ENCODE data around the gene DENR.

The DENR gene

DNA sequence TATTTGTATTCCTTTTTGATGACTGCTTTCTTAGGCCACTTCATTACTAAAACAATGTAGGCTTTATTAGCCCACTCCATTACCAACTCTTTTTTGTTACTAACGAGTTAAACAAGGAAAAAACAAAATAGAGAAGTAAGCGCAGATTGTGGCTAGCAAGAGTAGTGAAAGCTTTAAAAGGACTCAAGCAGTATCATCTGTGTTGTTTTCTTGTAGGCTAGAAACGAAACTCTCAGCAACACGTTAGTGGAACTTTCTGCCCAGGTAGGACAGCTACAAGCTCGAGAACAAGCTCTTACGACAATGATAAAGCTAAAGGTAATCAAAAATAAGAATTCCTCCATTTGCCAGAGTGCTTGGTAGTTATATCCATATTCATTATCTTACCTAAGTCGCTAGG is 32.9 kb downstream of the DENR start:
- WGBS: 84% methylated on average over 7 of the region's 7 CpGs
- Histone ChIP-seq H2AFZ (ENCODE audit: low read depth, low read length) (no peak overlapping the region), H3K18ac (ENCODE audit: low read depth in 1 of 2, low read length in 2 of 2) (no peak overlapping the region), H3K23ac (ENCODE audit: low read length in 2 of 2) (no peak overlapping the region), H3K4ac (ENCODE audit: low read depth in 1 of 2, low read length in 2 of 2) (no peak overlapping the region), H3K36me3 (ENCODE audit: control insufficient read depth in 1 of 2, insufficient read depth in 2 of 2, low read depth in 1 of 2, low read length in 2 of 2) (no peaks in the 10 kb centered on the region), H3K4me3 (ENCODE audit: insufficient read depth in 1 of 2, low read depth in 1 of 2, low read length in 2 of 2) (no peak overlapping the region), H3K4me1 (ENCODE audit: control insufficient read depth, insufficient read depth, low read depth, low read length) (no peaks in the 10 kb centered on the region), H3K9ac (ENCODE audit: low read length) (no peak overlapping the region), H2AK5ac (ENCODE audit: low read length, severe bottlenecking) (no peak overlapping the region), H4K8ac (ENCODE audit: low read length) (no peak overlapping the region), H3K27ac (ENCODE audit: low read length, poor library complexity, severe bottlenecking) (no peak overlapping the region), H3K9me3 (ENCODE audit: control insufficient read depth, low read length) (no peaks in the 10 kb centered on the region), H3K14ac (ENCODE audit: low read length in 2 of 2) (no peak overlapping the region), H2BK120ac (ENCODE audit: low read depth, low read length) (no peak overlapping the region), H3K4me2 (ENCODE audit: low read length, poor library complexity, severe bottlenecking) (no peak overlapping the region), H3K27me3 (ENCODE audit: control insufficient read depth in 1 of 2, insufficient read depth in 1 of 2, low read length in 2 of 2) (no peaks in the 10 kb centered on the region), H2BK12ac (ENCODE audit: low read length in 2 of 2) (no peak overlapping the region), H2BK15ac (ENCODE audit: low read depth, poor library complexity, severe bottlenecking) (no peak overlapping the region), H2BK5ac (ENCODE audit: low read depth, low read length, poor library complexity, severe bottlenecking) (no peak overlapping the region), H4K91ac (ENCODE audit: low read length) (no peak overlapping the region), H3K79me1 (replicated peaks; ENCODE audit: low read length, poor library complexity, severe bottlenecking) (no peaks in the 10 kb centered on the region)
- no peak for DNase-seq

DNA sequence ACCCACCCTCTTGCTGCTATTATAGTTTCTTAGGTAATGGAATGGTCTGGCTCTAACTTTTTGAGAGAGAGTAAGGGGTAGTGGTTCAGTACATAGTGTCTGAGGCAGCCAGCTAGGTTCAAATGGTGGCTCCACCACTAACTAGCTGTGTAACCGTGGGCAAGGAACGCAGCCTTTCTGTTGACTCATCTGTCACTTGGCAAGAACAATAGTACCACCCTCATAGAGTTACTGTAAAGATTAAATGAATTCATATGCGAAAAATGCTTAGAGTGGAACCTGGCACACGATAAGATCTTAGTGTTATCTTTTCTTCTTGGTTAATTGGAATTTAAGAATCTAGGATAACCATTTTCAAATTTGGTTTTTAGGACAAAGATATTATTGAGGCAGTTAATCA is 35.8 kb downstream of the DENR start:
- Histone ChIP-seq H3K4ac (ENCODE audit: low read depth in 1 of 2, low read length in 2 of 2) (no peak overlapping the region), H2AFZ (ENCODE audit: low read depth, low read length) (no peak overlapping the region), H3K4me1 (ENCODE audit: control insufficient read depth, insufficient read depth, low read depth, low read length) (no peaks in the 10 kb centered on the region), H3K14ac (ENCODE audit: low read length in 2 of 2) (no peak overlapping the region), H2BK12ac (ENCODE audit: low read length in 2 of 2) (no peak overlapping the region), H3K23ac (ENCODE audit: low read length in 2 of 2) (no peak overlapping the region), H3K79me1 (replicated peaks; ENCODE audit: low read length, poor library complexity, severe bottlenecking) (no peaks in the 10 kb centered on the region), H3K36me3 (ENCODE audit: control insufficient read depth in 1 of 2, insufficient read depth in 2 of 2, low read depth in 1 of 2, low read length in 2 of 2) (no peaks in the 10 kb centered on the region), H3K4me2 (ENCODE audit: low read length, poor library complexity, severe bottlenecking) (no peak overlapping the region), H2BK120ac (ENCODE audit: low read depth, low read length) (no peak overlapping the region), H3K27me3 (ENCODE audit: control insufficient read depth in 1 of 2, insufficient read depth in 1 of 2, low read length in 2 of 2) (no peaks in the 10 kb centered on the region), H2AK5ac (ENCODE audit: low read length, severe bottlenecking) (no peak overlapping the region), H2BK15ac (ENCODE audit: low read depth, poor library complexity, severe bottlenecking) (no peak overlapping the region), H2BK5ac (ENCODE audit: low read depth, low read length, poor library complexity, severe bottlenecking) (no peak overlapping the region), H4K91ac (ENCODE audit: low read length) (no peak overlapping the region), H3K27ac (ENCODE audit: low read length, poor library complexity, severe bottlenecking) (no peak overlapping the region), H3K9me3 (ENCODE audit: control insufficient read depth, low read length) (no peaks in the 10 kb centered on the region), H3K4me3 (ENCODE audit: insufficient read depth in 1 of 2, low read depth in 1 of 2, low read length in 2 of 2) (no peak overlapping the region), H3K9ac (ENCODE audit: low read length) (no peak overlapping the region), H4K8ac (ENCODE audit: low read length) (no peak overlapping the region), H3K18ac (ENCODE audit: low read depth in 1 of 2, low read length in 2 of 2) (no peak overlapping the region)
- WGBS: 100% methylated on average over 2 of the region's 4 CpGs
- no peak for DNase-seq

DNA sequence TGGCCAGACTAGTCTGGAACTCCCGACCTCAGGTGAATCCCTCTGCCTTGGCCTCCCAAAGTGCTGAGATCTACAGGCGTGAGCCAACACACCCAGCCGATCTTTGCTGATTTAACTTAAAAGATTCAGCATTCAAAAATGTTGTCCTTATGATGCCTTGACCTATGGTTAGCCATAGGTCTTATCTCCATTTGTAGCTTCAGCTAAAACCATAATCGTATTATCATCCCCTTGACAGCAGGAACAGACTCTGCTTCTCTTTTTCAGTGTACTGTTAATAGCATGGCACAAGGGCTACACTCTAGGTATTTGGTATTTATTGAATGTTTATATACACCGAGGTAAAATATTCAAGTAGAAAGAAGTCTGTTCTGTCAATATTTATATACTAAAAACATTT is 37.0 kb downstream of the DENR start:
- Histone ChIP-seq H2BK15ac (ENCODE audit: low read depth, poor library complexity, severe bottlenecking) (no peak overlapping the region), H3K4me1 (ENCODE audit: control insufficient read depth, insufficient read depth, low read depth, low read length) (no peaks in the 10 kb centered on the region)

DNA sequence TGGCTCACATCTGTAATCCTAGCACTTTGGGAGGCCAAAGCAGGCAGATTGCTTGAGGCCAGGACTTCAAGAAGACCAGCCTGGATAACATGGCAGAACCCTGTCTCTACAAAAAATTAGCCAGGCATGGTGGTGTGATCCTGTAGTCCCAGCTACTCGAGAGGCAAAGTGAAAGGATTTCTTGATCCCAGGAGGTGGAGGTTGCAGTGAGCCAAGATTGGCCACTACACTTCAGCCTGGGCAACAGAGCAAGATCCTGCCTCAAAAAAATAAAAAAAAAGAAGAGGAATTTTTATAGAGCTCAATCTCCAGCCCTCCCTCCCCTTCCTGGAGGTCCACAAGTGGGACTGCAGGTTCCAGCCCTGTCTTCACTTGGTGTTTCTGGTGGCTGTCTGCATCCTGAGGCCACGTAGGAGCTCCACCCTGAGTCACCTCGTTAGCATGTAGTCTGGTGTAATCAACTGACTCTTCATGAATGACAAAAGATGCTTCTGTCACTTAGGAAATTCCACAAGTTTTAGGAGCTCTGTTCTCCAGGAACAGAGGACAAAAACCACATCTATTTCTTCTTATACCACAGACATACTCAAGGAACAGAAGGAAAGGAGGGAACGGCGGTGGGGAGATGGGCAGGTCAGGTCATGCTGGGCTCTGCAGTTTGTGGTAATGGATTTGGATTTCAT is 37.9 kb downstream of the DENR start:
- no peak overlapping the region for H3K14ac ChIP-seq (ENCODE audit: low read length in 2 of 2)
- no peaks in the 10 kb centered on the region for H3K9me3 ChIP-seq (ENCODE audit: control insufficient read depth, low read length)
- no peaks in the 10 kb centered on the region for H3K36me3 ChIP-seq (ENCODE audit: control insufficient read depth in 1 of 2, insufficient read depth in 2 of 2, low read depth in 1 of 2, low read length in 2 of 2)
- no peaks in the 10 kb centered on the region for H3K27me3 ChIP-seq (ENCODE audit: control insufficient read depth in 1 of 2, insufficient read depth in 1 of 2, low read length in 2 of 2)
- H3K27ac ChIP-seq (ENCODE audit: low read length, poor library complexity, severe bottlenecking): no peak overlapping the region
- no peaks in the 10 kb centered on the region for H3K79me1 ChIP-seq (replicated peaks; ENCODE audit: low read length, poor library complexity, severe bottlenecking)
- H3K4me1 ChIP-seq (ENCODE audit: control insufficient read depth, insufficient read depth, low read depth, low read length): no peaks in the 10 kb centered on the region
- no peak overlapping the region for H2BK120ac ChIP-seq (ENCODE audit: low read depth, low read length)
- no peak overlapping the region for H4K91ac ChIP-seq (ENCODE audit: low read length)
- H2BK15ac ChIP-seq (ENCODE audit: low read depth, poor library complexity, severe bottlenecking): no peak overlapping the region
- no peak overlapping the region for H3K4ac ChIP-seq (ENCODE audit: low read depth in 1 of 2, low read length in 2 of 2)
- H3K23ac ChIP-seq (ENCODE audit: low read length in 2 of 2): no peak overlapping the region
- no peak overlapping the region for H2AFZ ChIP-seq (ENCODE audit: low read depth, low read length)
- no peak overlapping the region for H3K4me2 ChIP-seq (ENCODE audit: low read length, poor library complexity, severe bottlenecking)
- H3K18ac ChIP-seq (ENCODE audit: low read depth in 1 of 2, low read length in 2 of 2): no peak overlapping the region
- H2BK12ac ChIP-seq (ENCODE audit: low read length in 2 of 2): no peak overlapping the region
- no peak overlapping the region for H4K8ac ChIP-seq (ENCODE audit: low read length)
- DNase-seq: peak; percentile 72
- H2AK5ac ChIP-seq (ENCODE audit: low read length, severe bottlenecking): no peak overlapping the region
- H3K4me3 ChIP-seq (ENCODE audit: insufficient read depth in 1 of 2, low read depth in 1 of 2, low read length in 2 of 2): no peak overlapping the region
- H3K9ac ChIP-seq (ENCODE audit: low read length): no peak overlapping the region
- 65% methylated on average over 5 of the region's 5 CpGs for WGBS
- no peak overlapping the region for H2BK5ac ChIP-seq (ENCODE audit: low read depth, low read length, poor library complexity, severe bottlenecking)

More for the DNA sequence above, 37.0 kb downstream of the DENR start:
- no peaks in the 10 kb centered on the region for H3K9me3 ChIP-seq (ENCODE audit: control insufficient read depth, low read length)
- no peak overlapping the region for H4K8ac ChIP-seq (ENCODE audit: low read length)
- H2AFZ ChIP-seq (ENCODE audit: low read depth, low read length): no peak overlapping the region
- DNase-seq: no peak
- no peak overlapping the region for H3K9ac ChIP-seq (ENCODE audit: low read length)
- no peaks in the 10 kb centered on the region for H3K27me3 ChIP-seq (ENCODE audit: control insufficient read depth in 1 of 2, insufficient read depth in 1 of 2, low read length in 2 of 2)
- no peaks in the 10 kb centered on the region for H3K79me1 ChIP-seq (replicated peaks; ENCODE audit: low read length, poor library complexity, severe bottlenecking)
- no peak overlapping the region for H2BK12ac ChIP-seq (ENCODE audit: low read length in 2 of 2)
- H3K23ac ChIP-seq (ENCODE audit: low read length in 2 of 2): no peak overlapping the region
- H3K18ac ChIP-seq (ENCODE audit: low read depth in 1 of 2, low read length in 2 of 2): no peak overlapping the region
- 82% methylated on average over 3 of the region's 5 CpGs for WGBS
- no peak overlapping the region for H3K4me2 ChIP-seq (ENCODE audit: low read length, poor library complexity, severe bottlenecking)
- H2BK120ac ChIP-seq (ENCODE audit: low read depth, low read length): no peak overlapping the region
- no peak overlapping the region for H2AK5ac ChIP-seq (ENCODE audit: low read length, severe bottlenecking)
- no peak overlapping the region for H3K14ac ChIP-seq (ENCODE audit: low read length in 2 of 2)
- H3K27ac ChIP-seq (ENCODE audit: low read length, poor library complexity, severe bottlenecking): no peak overlapping the region
- no peak overlapping the region for H3K4ac ChIP-seq (ENCODE audit: low read depth in 1 of 2, low read length in 2 of 2)
- no peak overlapping the region for H2BK5ac ChIP-seq (ENCODE audit: low read depth, low read length, poor library complexity, severe bottlenecking)
- no peak overlapping the region for H4K91ac ChIP-seq (ENCODE audit: low read length)
- H3K36me3 ChIP-seq (ENCODE audit: control insufficient read depth in 1 of 2, insufficient read depth in 2 of 2, low read depth in 1 of 2, low read length in 2 of 2): no peaks in the 10 kb centered on the region
- H3K4me3 ChIP-seq (ENCODE audit: insufficient read depth in 1 of 2, low read depth in 1 of 2, low read length in 2 of 2): no peak overlapping the region
